Gastroesophageal sphincter (tissue), 3 donors: ENCODE measurements around the gene ANKK1.

ENCODE experiments used
- CTCF ChIP-seq, 4 experiments: fragments of 200-600 bp in 2 of 4; fragments of 450-650 bp in 2 of 4; sonication (generic) in 1 of 4; IDR thresholded peaks; one replicate each; pipeline ENCODE4 v1.5.1; 2017 to 2019; ENCODE audit warnings: antibody characterized with exemption in 4 of 4, mild to moderate bottlenecking in 2 of 4, moderate library complexity in 2 of 4
- POLR2A ChIP-seq, 2 donors: fragments of 450-650 bp; IDR thresholded peaks; one replicate each; pipeline ENCODE4 v1.6.1; 2017; ENCODE audit warnings: antibody characterized with exemption in 2 of 2, mild to moderate bottlenecking in 2 of 2, moderate library complexity in 1 of 2

GRCh38 chr11:113426686-113427085 lies 39.1 kb downstream of the ANKK1 start:
- no peak for TF ChIP-seq POLR2A (IDR thresholded peaks at IDR 0.05)
- TF ChIP-seq CTCF (IDR thresholded peaks at IDR 0.05), result no peak
